Ramos (cell line): ENCODE measurements around the gene VAV3.

ENCODE experiments used
- in situ Hi-C: fragments of 300-500 bp; cut with MboI; formaldehyde crosslinking; loops from one replicate; pipeline ENCODE4 v1.14.3; 2022; ENCODE audit warnings: low sequenced_read_pairs; ENCODE audit not compliant: unreplicated experiment

The VAV3 gene

GRCh38 chr1:107623431-107623830, 341.5 kb downstream of the VAV3 start:
- in situ Hi-C loops, result no loop called here

- in situ Hi-C loops, result no loop called here
These were observed 342.0 kb downstream of the VAV3 start for GRCh38 chr1:107622966-107623365.

GRCh38 chr1:107622535-107622934, 342.4 kb downstream of the VAV3 start:
- in situ Hi-C loops, result no loop called here

GRCh38 chr1:107620753-107621152, 344.2 kb downstream of the VAV3 start:
- in situ Hi-C loops, result no loop called here

GRCh38 chr1:107618539-107618938, 346.4 kb downstream of the VAV3 start:
- in situ Hi-C loops, result no loop called here

- in situ Hi-C loops, result no loop called here
These were observed 347.1 kb downstream of the VAV3 start for GRCh38 chr1:107617921-107618320.

- in situ Hi-C loops, result no loop called here
These were observed 347.5 kb downstream of the VAV3 start for GRCh38 chr1:107617456-107617855.

GRCh38 chr1:107609808-107610207, 355.2 kb downstream of the VAV3 start:
- in situ Hi-C loops, result no loop called here

GRCh38 chr1:107604825-107605224, 360.2 kb downstream of the VAV3 start:
- in situ Hi-C loops, result no loop called here

- in situ Hi-C loops, result no loop called here
These were observed 364.3 kb downstream of the VAV3 start for GRCh38 chr1:107600607-107601160.

GRCh38 chr1:107599220-107599619, 365.8 kb downstream of the VAV3 start:
- in situ Hi-C loops, result no loop called here

GRCh38 chr1:107597290-107597689, 367.7 kb downstream of the VAV3 start:
- in situ Hi-C loops, result no loop called here

- in situ Hi-C loops, result no loop called here
These were observed 370.4 kb downstream of the VAV3 start for GRCh38 chr1:107594536-107594935.

- in situ Hi-C loops, result no loop called here
These were observed 371.3 kb downstream of the VAV3 start for GRCh38 chr1:107593501-107594209.

- in situ Hi-C loops, result no loop called here
These were observed 373.9 kb downstream of the VAV3 start for GRCh38 chr1:107590900-107591622.

GRCh38 chr1:107590087-107590486, 374.9 kb downstream of the VAV3 start:
- in situ Hi-C loops, result no loop called here

GRCh38 chr1:107588321-107588720, 376.7 kb downstream of the VAV3 start:
- in situ Hi-C loops, result no loop called here

GRCh38 chr1:107575226-107575625, 389.8 kb downstream of the VAV3 start:
- in situ Hi-C loops, result no loop called here

- in situ Hi-C loops, result no loop called here
These were observed 390.9 kb downstream of the VAV3 start for GRCh38 chr1:107574044-107574443.

- in situ Hi-C loops, result no loop called here
These were observed 392.2 kb downstream of the VAV3 start for GRCh38 chr1:107572674-107573211.

GRCh38 chr1:107570768-107571167, 394.2 kb downstream of the VAV3 start:
- in situ Hi-C loops, result no loop called here
